Measurements from ENCODE around the gene TBX2. TPM values are rescaled to one million over a fixed set of nuclear protein-coding genes. Genes with fewer than 3 reads are reported as not detected.

TBX2 gene
- total RNA-seq, 1 donor from 2014 or later = not detected

DNA sequence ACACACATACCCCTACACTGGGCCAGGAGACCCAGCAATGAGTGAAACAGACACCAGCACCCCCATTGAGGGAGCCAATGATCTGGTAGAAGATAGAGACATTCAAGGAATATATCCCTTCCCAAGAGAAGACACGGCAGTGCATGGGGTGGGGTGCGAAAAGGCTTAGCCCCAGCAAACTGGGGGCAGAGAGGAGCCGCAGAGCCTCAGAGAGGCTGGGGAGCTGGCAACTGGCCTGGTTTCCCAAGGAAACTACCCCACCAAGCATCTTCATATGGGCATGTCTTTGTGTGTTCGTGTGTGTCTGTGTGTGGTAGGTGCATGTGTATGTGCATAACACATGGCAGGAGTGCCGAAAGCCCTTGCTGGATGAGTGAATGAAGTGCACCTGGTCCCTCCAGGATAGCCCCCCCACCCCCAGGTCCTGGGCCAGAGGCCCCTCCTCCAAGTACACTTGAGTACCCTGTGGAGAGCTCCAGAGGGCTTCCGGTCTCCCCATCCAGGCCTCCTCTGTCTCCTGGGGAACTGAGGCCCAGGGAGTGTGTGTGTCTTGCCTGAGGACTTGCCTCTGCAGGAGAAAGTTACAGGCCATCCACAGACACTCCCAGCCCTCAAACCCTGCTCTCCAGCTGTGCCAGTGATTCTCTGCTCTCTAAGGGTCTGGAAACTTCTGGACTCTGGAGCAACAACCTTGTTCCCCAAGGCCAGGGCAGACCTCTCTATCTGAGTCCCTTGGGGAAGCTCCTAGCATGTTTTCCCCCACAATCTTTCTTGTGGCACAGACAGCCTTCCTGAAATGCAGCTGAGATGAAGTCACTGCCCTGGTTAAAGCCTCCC, 15.9 kb downstream of the TBX2 start:
- H3K4me1 Mint-ChIP-seq = peaks cover 8% of the 10 kb centered on the region
- no peak overlapping the region for H3K27ac Mint-ChIP-seq
- Histone ChIP-seq H3K9ac (no peak overlapping the region), H3K4me3 (no peak overlapping the region), H3K36me3 (no peaks in the 10 kb centered on the region), H3F3A (ENCODE audit: low read depth) (peaks cover 21% of the 10 kb centered on the region), H2AFZ (replicated peaks) (no peak overlapping the region), H3K4me1 (peaks cover 9% of the 10 kb centered on the region), H4K20me1 (ENCODE audit: low read depth) (peaks cover 8% of the 10 kb centered on the region), H3K4me2 (no peak overlapping the region), H3K9me3 (ENCODE audit: low read depth) (no peaks in the 10 kb centered on the region), H3K27me3 (peaks cover 80% of the 10 kb centered on the region), H3K27ac (no peak overlapping the region), H3K79me2 (ENCODE audit: low read depth) (no peaks in the 10 kb centered on the region)
- no peak for DNase-seq (ENCODE audit: low spot score)
- TF ChIP-seq EZH2 (IDR thresholded peaks at IDR 0.05) (no peak), EZH2phosphoT487 (IDR thresholded peaks at IDR 0.05) (no peak), CTCF (IDR thresholded peaks at IDR 0.05) (no peak)
- H3K27me3 Mint-ChIP-seq (ENCODE audit: insufficient read depth, low read depth) = peaks cover 22% of the 10 kb centered on the region
- H3K4me3 Mint-ChIP-seq = no peak overlapping the region
- H3K36me3 Mint-ChIP-seq = no peaks in the 10 kb centered on the region
- H3K9me3 Mint-ChIP-seq = no peaks in the 10 kb centered on the region

DNA sequence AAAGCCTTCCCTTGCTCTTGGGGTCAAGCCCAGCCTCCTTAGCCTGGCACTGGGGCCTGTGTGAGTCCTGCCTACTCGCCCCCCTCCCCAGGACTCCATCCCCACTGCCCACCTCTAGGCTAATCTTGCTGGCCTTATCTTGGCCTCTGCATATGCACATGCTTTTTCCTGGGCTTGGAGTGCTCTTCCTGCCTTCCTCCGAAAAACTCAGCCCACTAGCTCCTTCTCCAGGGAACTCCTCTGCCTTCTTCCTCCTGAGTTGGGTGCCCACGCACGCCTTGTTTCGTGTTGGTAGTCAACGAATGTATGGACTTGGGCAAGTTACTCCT, 16.5 kb downstream of the TBX2 start:
- Mint-ChIP-seq H3K9me3 (no peaks in the 10 kb centered on the region), H3K4me1 (peaks cover 6% of the 10 kb centered on the region), H3K27ac (peak overlapping the region; percentile 65), H3K36me3 (no peaks in the 10 kb centered on the region), H3K4me3 (peak overlapping the region; percentile 33), H3K27me3 (ENCODE audit: insufficient read depth, low read depth) (peaks cover 19% of the 10 kb centered on the region)
- Histone ChIP-seq H3K27me3 (peaks cover 80% of the 10 kb centered on the region), H3K9ac (no peak overlapping the region), H3K4me3 (peak overlapping the region; percentile 32), H3K36me3 (no peaks in the 10 kb centered on the region), H4K20me1 (ENCODE audit: low read depth) (peaks cover 6% of the 10 kb centered on the region), H3K79me2 (ENCODE audit: low read depth) (no peaks in the 10 kb centered on the region), H3K4me1 (peaks cover 9% of the 10 kb centered on the region), H3K9me3 (ENCODE audit: low read depth) (no peaks in the 10 kb centered on the region), H3K27ac (no peak overlapping the region), H2AFZ (replicated peaks) (peak overlapping the region; percentile 97), H3K4me2 (peak overlapping the region; percentile 69), H3F3A (ENCODE audit: low read depth) (peaks cover 15% of the 10 kb centered on the region)
- no peak for DNase-seq (ENCODE audit: low spot score)
- TF ChIP-seq CTCF (IDR thresholded peaks at IDR 0.05) = no peak
- no peak for TF ChIP-seq EZH2phosphoT487 (IDR thresholded peaks at IDR 0.05)
- TF ChIP-seq EZH2 (IDR thresholded peaks at IDR 0.05) = no peak

DNA sequence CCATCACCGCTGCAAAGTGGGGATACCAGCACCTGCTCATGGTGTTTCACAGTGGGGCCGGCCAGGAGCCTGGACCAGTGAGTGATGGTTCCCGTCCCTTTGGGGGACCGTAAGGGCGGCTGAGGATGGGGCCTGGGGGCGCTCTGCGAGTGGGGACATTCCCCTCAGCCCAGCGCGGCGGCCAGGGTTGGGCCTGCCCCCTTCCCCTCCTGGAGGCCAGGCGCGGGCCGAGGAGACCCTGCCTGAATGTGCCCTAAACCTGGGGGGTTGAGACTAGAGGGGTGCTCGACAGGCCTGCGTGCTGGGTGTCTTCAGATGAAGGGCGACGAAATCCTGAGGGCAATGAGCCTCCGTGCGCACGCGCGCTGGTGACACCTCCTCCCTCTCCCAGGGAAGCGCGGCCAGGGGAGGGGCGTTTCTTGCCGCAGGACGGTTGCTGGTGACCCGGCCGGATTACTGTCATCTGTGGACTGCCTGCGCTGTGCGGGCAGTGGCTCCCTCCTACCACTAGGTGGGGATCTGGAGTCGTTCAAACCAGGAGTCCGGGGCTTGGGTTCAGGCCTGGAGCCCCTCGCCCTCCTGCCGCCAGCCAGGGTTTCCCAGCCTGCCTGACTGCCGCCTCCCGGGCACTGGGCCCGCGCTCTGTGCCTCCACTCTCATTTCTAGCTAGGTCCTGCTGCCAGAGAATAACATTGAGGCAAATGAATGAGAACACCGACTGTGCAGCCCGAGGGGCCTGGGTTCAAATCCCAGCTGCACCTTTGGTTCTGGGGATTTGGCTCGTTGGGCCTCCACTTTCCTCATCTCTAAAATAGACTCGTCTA, 17.1 kb downstream of the TBX2 start:
- no peaks in the 10 kb centered on the region for H3K9me3 Mint-ChIP-seq
- DNase-seq (ENCODE audit: low spot score) = peak; percentile 96
- no peak overlapping the region for H3K27ac ChIP-seq
- peaks cover 10% of the 10 kb centered on the region for H3F3A ChIP-seq (ENCODE audit: low read depth)
- peaks cover 6% of the 10 kb centered on the region for H3K4me1 Mint-ChIP-seq
- peak overlapping the region; percentile 97 for H2AFZ ChIP-seq (replicated peaks)
- peak overlapping the region; percentile 32 for H3K4me3 ChIP-seq
- no peaks in the 10 kb centered on the region for H3K36me3 Mint-ChIP-seq
- TF ChIP-seq EZH2 (IDR thresholded peaks at IDR 0.05) (no peak), CTCF (IDR thresholded peaks at IDR 0.05) (peak; percentile 95)
- H3K4me1 ChIP-seq = peaks cover 9% of the 10 kb centered on the region
- H3K27ac Mint-ChIP-seq = peak overlapping the region; percentile 65
- H3K9ac ChIP-seq = no peak overlapping the region
- H3K9me3 ChIP-seq (ENCODE audit: low read depth) = no peaks in the 10 kb centered on the region
- peaks cover 5% of the 10 kb centered on the region for H4K20me1 ChIP-seq (ENCODE audit: low read depth)
- peaks cover 80% of the 10 kb centered on the region for H3K27me3 ChIP-seq
- H3K4me3 Mint-ChIP-seq = peak overlapping the region; percentile 66
- peak overlapping the region; percentile 69 for H3K4me2 ChIP-seq
- no peaks in the 10 kb centered on the region for H3K36me3 ChIP-seq
- peaks cover 16% of the 10 kb centered on the region for H3K27me3 Mint-ChIP-seq (ENCODE audit: insufficient read depth, low read depth)
- no peaks in the 10 kb centered on the region for H3K79me2 ChIP-seq (ENCODE audit: low read depth)
